NCI-H526 (cell line): ENCODE data around the gene PDGFA.

Experiments
- DNase-seq, 2 experiments: peaks; one replicate each; lab custom pipeline; 2025; lab: John Stamatoyannopoulos, UW

Gene PDGFA

GRCh38 chr7:536231-536630 is 16.6 kb upstream of the PDGFA start:
- peak in 1 of 2 experiments; percentile 46 for DNase-seq

GRCh38 chr7:534959-535358 is 15.3 kb upstream of the PDGFA start:
- no peak for DNase-seq

- no peak for DNase-seq
These were observed 14.4 kb upstream of the PDGFA start for GRCh38 chr7:534075-534474.

GRCh38 chr7:533266-533665 is 13.6 kb upstream of the PDGFA start:
- DNase-seq, result no peak

GRCh38 chr7:532379-533143 is 12.9 kb upstream of the PDGFA start:
- no peak for DNase-seq

- DNase-seq, result no peak
These were observed 12.1 kb upstream of the PDGFA start for GRCh38 chr7:531777-532176.

- DNase-seq, result no peak
These were observed 8.8 kb upstream of the PDGFA start for GRCh38 chr7:528451-528850.

GRCh38 chr7:527723-528122 is 8.1 kb upstream of the PDGFA start:
- DNase-seq, result no peak

GRCh38 chr7:526460-527034 is 6.9 kb upstream of the PDGFA start:
- DNase-seq, result no peak

GRCh38 chr7:525740-526139 is 6.1 kb upstream of the PDGFA start:
- DNase-seq, result no peak

- no peak for DNase-seq
These were observed 5.2 kb upstream of the PDGFA start for GRCh38 chr7:524800-525199.

GRCh38 chr7:523347-524336 is 4.0 kb upstream of the PDGFA start:
- no peak for DNase-seq

GRCh38 chr7:522951-523314 is 3.3 kb upstream of the PDGFA start:
- DNase-seq, result no peak

GRCh38 chr7:522071-522950 is 2.7 kb upstream of the PDGFA start:
- peak in 1 of 2 experiments; percentile 62 for DNase-seq

GRCh38 chr7:521221-522070 is 1.8 kb upstream of the PDGFA start:
- peak in 1 of 2 experiments; percentile 49 for DNase-seq

- no peak for DNase-seq
These were observed 986 bp upstream of the PDGFA start for GRCh38 chr7:520503-521161.

GRCh38 chr7:518630-519483 is 789 bp downstream of the PDGFA start:
- DNase-seq, result peak in 1 of 2 experiments; percentile 76

GRCh38 chr7:517774-518629 is 1.6 kb downstream of the PDGFA start:
- DNase-seq, result peak in 1 of 2 experiments; percentile 30
